ENCODE measurements around the gene TSPYL1. TPM values are rescaled to one million over a fixed set of nuclear protein-coding genes. Genes with fewer than 3 reads are reported as not detected.

TSPYL1 gene
- total and polyA plus RNA-seq, 9 of the 15 experiments (the other 6 are each of a cell fraction or from before 2014, with no cell fraction given), result 23.1 to 56.8 (median 37.9) TPM

- TF ChIP-seq CTCFL (IDR thresholded peaks at IDR 0.05; ENCODE audit: borderline replicate concordance, insufficient read depth, low read depth, low read length, poor library complexity, severe bottlenecking) (peak; percentile 68), NFXL1 (CRISPR knock-in tag; IDR thresholded peaks at IDR 0.05) (0 out of 2 replicates have a peak, but pooled peaks have one; percentile 43), ZNF511 (CRISPR knock-in tag; IDR thresholded peaks at IDR 0.05) (peak; percentile 24), NR2C1 (IDR thresholded peaks at IDR 0.05) (no peak), NR2C1 (tag; IDR thresholded peaks at IDR 0.05) (0 out of 2 replicates have a peak, but pooled peaks have one; percentile 25), ZFP91 (CRISPR knock-in tag; IDR thresholded peaks at IDR 0.05) (peak; percentile 61; the same call in 1 of the 2 replicates), ZNF695 (CRISPR knock-in tag; IDR thresholded peaks at IDR 0.05) (no peak), MYBL2 (IDR thresholded peaks at IDR 0.05; ENCODE audit: low read depth) (peak; percentile 72), MYBL2 (CRISPR knock-in tag; IDR thresholded peaks at IDR 0.05; ENCODE audit: borderline replicate concordance) (no peak), TAF1 (IDR thresholded peaks at IDR 0.05; ENCODE audit: control insufficient read depth, extremely low read depth, insufficient read depth, low read length, severe bottlenecking) (peak; percentile 74), ZNF609 (CRISPR knock-in tag; IDR thresholded peaks at IDR 0.05; ENCODE audit: borderline replicate concordance) (peak; percentile 74; the same call in 1 of the 2 replicates), UBTF (IDR thresholded peaks at IDR 0.05; ENCODE audit: borderline replicate concordance in 1 of 2, low read depth in 2 of 2, low read length in 2 of 2) (peak in 1 of 2 experiments; percentile 90; a peak in 2 of 4 replicates)
Measured at GRCh38 chr6:116279232-116280160, at the start of gene TSPYL1 (continued).

Data from K562 (cell line).